Esophagus squamous epithelium (tissue), 5 donors: ENCODE results near the gene MPV17. TPM values are rescaled to one million over a fixed set of nuclear protein-coding genes. Genes with fewer than 3 reads are reported as not detected.

Experiments
- DNase-seq: peaks from one replicate; lab custom pipeline; 2025; lab: John Stamatoyannopoulos, UW
- H3K27ac ChIP-seq, 4 donors: fragments of 200-600 bp; sonication (generic); one replicate each; pipeline ENCODE4 v1.5.1; 2016 to 2019; ENCODE audit warnings: mild to moderate bottlenecking in 1 of 4
- H3K27me3 ChIP-seq, 4 donors: fragments of 200-600 bp; sonication (generic); 1 replicate in 3 of 4; 2 replicates in 1 of 4; pipeline versions ENCODE4 v1.5.1 to v1.6.0; 2017 to 2021; ENCODE audit warnings: antibody characterized with exemption in 1 of 4
- H3K36me3 ChIP-seq, 3 donors: fragments of 200-600 bp; sonication (generic); one replicate each; pipeline ENCODE4 v1.5.1; 2016 to 2019
- H3K4me1 ChIP-seq, 3 donors: fragments of 200-600 bp; sonication (generic); one replicate each; pipeline ENCODE4 v1.5.1; 2017 to 2019
- H3K4me3 ChIP-seq, 4 donors: fragments of 200-600 bp; sonication (generic); 1 replicate in 3 of 4; 2 replicates in 1 of 4; pipeline ENCODE4 v1.5.1; 2016 to 2019; ENCODE audit warnings: mild to moderate bottlenecking in 2 of 4, moderate library complexity in 1 of 4
- H3K9me3 ChIP-seq, 3 donors: fragments of 200-600 bp; sonication (generic); one replicate each; pipeline ENCODE4 v1.5.1; 2016 to 2019
- CTCF ChIP-seq, 6 experiments: fragments of 450-650 bp in 4 of 6; fragments of 200-600 bp in 2 of 6; sonication (generic) in 2 of 6; IDR thresholded peaks; one replicate each; pipeline ENCODE4 v1.5.1; 2016 to 2019; ENCODE audit warnings: antibody characterized with exemption in 6 of 6, mild to moderate bottlenecking in 4 of 6, moderate library complexity in 4 of 6
- POLR2A ChIP-seq, 4 donors: fragments of 450-650 bp; IDR thresholded peaks; one replicate each; pipeline ENCODE4 v1.6.1; 2017; ENCODE audit warnings: antibody characterized with exemption in 4 of 4, mild to moderate bottlenecking in 4 of 4, moderate library complexity in 3 of 4
- WGBS, 2 donors: methylation state at CpG; one replicate each; pipeline ENCODE4 v1.1.5; 2018; 5-methylcytosine and 5-hydroxymethylcytosine counted together
- intact Hi-C: fragments of 100-400 bp; cut with DNase I; formaldehyde crosslinking; loops from one replicate; pipeline ENCODE4 v1.15.0; 2022
- total RNA-seq, 4 donors: library from RNA; depleted of rRNA; stranded (reverse); fragments of >200 nt; gene quantifications; one replicate each; pipeline ENCODE4 v1.1.0, GENCODE V29; 2016
- donor health status: DM: yes; HTN: yes; CAD: no.

MPV17 gene
- total RNA-seq, 4 donors from 2014 or later: 39.3 to 66.1 (median 48.1) TPM

- Histone ChIP-seq H3K4me3 (no peak overlapping the region), H3K27me3 (no peaks in the 10 kb centered on the region), H3K4me1 (no peaks in the 10 kb centered on the region), H3K36me3 (peaks cover 0 to 53% (median 0%) of the 10 kb centered on the region in 3 donors), H3K9me3 (no peaks in the 10 kb centered on the region), H3K27ac (no peak overlapping the region)
- DNase-seq: no peak
- TF ChIP-seq CTCF (IDR thresholded peaks at IDR 0.05): no peak
- WGBS, 2 donors: 63 to 81% methylated on average over 3 to 7 of the region's 9 CpGs
- intact Hi-C loops: no loop called here
These were observed 8.2 kb downstream of the MPV17 start for GRCh38 chr2:27314709-27315108.

- no peaks in the 10 kb centered on the region for H3K27me3 ChIP-seq
- H3K4me3 ChIP-seq: no peak overlapping the region
- H3K9me3 ChIP-seq: no peaks in the 10 kb centered on the region
- TF ChIP-seq POLR2A (IDR thresholded peaks at IDR 0.05) (no peak), CTCF (IDR thresholded peaks at IDR 0.05) (no peak)
- intact Hi-C loops: no loop called here
- WGBS, 2 donors: 89% methylated on average over 6 to 8 of the region's 8 CpGs
- H3K4me1 ChIP-seq: no peaks in the 10 kb centered on the region
- no peak overlapping the region for H3K27ac ChIP-seq
- DNase-seq: no peak
- H3K36me3 ChIP-seq: peaks cover 0 to 59% (median 0%) of the 10 kb centered on the region in 3 donors
These were observed 8.8 kb downstream of the MPV17 start for GRCh38 chr2:27313882-27314645.

GRCh38 chr2:27312152-27312551, 10.7 kb downstream of the MPV17 start:
- TF ChIP-seq POLR2A (IDR thresholded peaks at IDR 0.05) (no peak), CTCF (IDR thresholded peaks at IDR 0.05) (no peak)
- no peaks in the 10 kb centered on the region for H3K9me3 ChIP-seq
- intact Hi-C loops: no loop called here
- peaks cover 8 to 16% (median 12%) of the 10 kb centered on the region in 3 donors for H3K4me1 ChIP-seq
- H3K4me3 ChIP-seq: no peak overlapping the region
- no peak for DNase-seq
- H3K36me3 ChIP-seq: peaks cover 0 to 46% (median 0%) of the 10 kb centered on the region in 3 donors
- WGBS, 2 donors: 92 to 96% methylated on average over 3 of the region's 3 CpGs
- no peak overlapping the region for H3K27ac ChIP-seq
- H3K27me3 ChIP-seq: peaks cover 3 to 19% (median 12%) of the 10 kb centered on the region in 4 donors

- H3K9me3 ChIP-seq: no peaks in the 10 kb centered on the region
- no peak for TF ChIP-seq CTCF (IDR thresholded peaks at IDR 0.05)
- no peak for TF ChIP-seq POLR2A (IDR thresholded peaks at IDR 0.05)
- 82 to 85% methylated on average over 6 of the region's 6 CpGs for WGBS, 2 donors
- intact Hi-C loops: loop anchor here (10.0 kb wide), 1 partner anchor 215 kb away; no protein-coding TSS in a partner anchor
- H3K36me3 ChIP-seq: peaks cover 0 to 29% (median 0%) of the 10 kb centered on the region in 3 donors
- DNase-seq: no peak
- peaks cover 16 to 27% (median 20%) of the 10 kb centered on the region in 3 donors for H3K4me1 ChIP-seq
- peaks cover 12 to 44% (median 20%) of the 10 kb centered on the region in 4 donors for H3K27me3 ChIP-seq
- H3K4me3 ChIP-seq: no peak overlapping the region
- H3K27ac ChIP-seq: no peak overlapping the region
These were observed 13.2 kb downstream of the MPV17 start for GRCh38 chr2:27309651-27310050.

- intact Hi-C loops: loop anchor here (10.0 kb wide), 1 partner anchor 214 kb away; no protein-coding TSS in a partner anchor
- peaks cover 0 to 27% (median 0%) of the 10 kb centered on the region in 3 donors for H3K36me3 ChIP-seq
- H3K27ac ChIP-seq: no peak within 1 kb of the TSS
- H3K27me3 ChIP-seq: peaks cover 12 to 47% (median 20%) of the 10 kb centered on the region in 4 donors
- no peak for DNase-seq
- peaks cover 16 to 30% (median 20%) of the 10 kb centered on the region in 3 donors for H3K4me1 ChIP-seq
- 10 to 44% methylated on average over 2 to 13 of the region's 25 CpGs for WGBS, 2 donors
- TF ChIP-seq POLR2A (IDR thresholded peaks at IDR 0.05): no peak
- TF ChIP-seq CTCF (IDR thresholded peaks at IDR 0.05): no peak
- H3K9me3 ChIP-seq: no peaks in the 10 kb centered on the region
- H3K4me3 ChIP-seq: peak within 1 kb of the TSS in 1 of 4 donors; percentile 34
These were observed 14.5 kb downstream of the MPV17 start, which contains the start of gene UCN for GRCh38 chr2:27308359-27308881. Gene UCN (minus strand): TSS chr2:27308445. CDS start chr2:27307895, 550 bp downstream.
